Gastrocnemius medialis (tissue), 4 donors: ENCODE measurements around the gene SPECC1L.
"Not testable (repeated sequence)": the region's sequence is repeated elsewhere in the genome, so short reads cannot be mapped to it uniquely, and the experiment has no call there.

Experiments
- CTCF ChIP-seq, 5 experiments: fragments of 450-650 bp in 3 of 5; fragments of 200-600 bp in 2 of 5; sonication (generic) in 2 of 5; IDR thresholded peaks in 4 of 5; conservative IDR thresholded peaks in 1 of 5; 1 replicate in 4 of 5; 2 replicates in 1 of 5; pipeline ENCODE4 v1.5.1; 2016 to 2019; ENCODE audit warnings: antibody characterized with exemption in 5 of 5, mild to moderate bottlenecking in 3 of 5, moderate library complexity in 3 of 5
- POLR2A ChIP-seq, 2 donors: fragments of 450-650 bp; IDR thresholded peaks; one replicate each; pipeline ENCODE4 v1.6.1; 2017; ENCODE audit warnings: antibody characterized with exemption in 2 of 2, mild to moderate bottlenecking in 2 of 2, moderate library complexity in 2 of 2

GRCh38 chr22:24263479-24263878, 7.2 kb upstream of the SPECC1L start:
- not testable (repeated sequence) for TF ChIP-seq CTCF (IDR thresholded peaks at IDR 0.05 in 4 of 5, conservative IDR thresholded peaks at IDR 0.05 in 1 of 5); POLR2A (IDR thresholded peaks at IDR 0.05)
